Neural progenitor cell (in vitro differentiated cells): ENCODE results near the gene MORC2. TPM values are rescaled to one million over a fixed set of nuclear protein-coding genes. Genes with fewer than 3 reads are reported as not detected.

Source experiments
- DNase-seq: peaks from one replicate; pipeline ENCODE4 v3.0.0-alpha.2; 2016; ENCODE audit warnings: low spot score
- H2AFZ ChIP-seq: fragments of 200-600 bp; sonication (generic); replicated peaks from 2 replicates; pipeline ENCODE4 v1.6.1; 2016; ENCODE audit warnings: antibody characterized with exemption
- H3F3A ChIP-seq: fragments of 200-600 bp; sonication (generic); 2 replicates; pipeline ENCODE4 v1.6.1; 2016; ENCODE audit warnings: antibody characterized with exemption, low read depth
- H3K27ac ChIP-seq: fragments of 200-600 bp; sonication (generic); 2 replicates; pipeline ENCODE4 v1.5.1; 2016; ENCODE audit warnings: mild to moderate bottlenecking
- H3K27me3 ChIP-seq: fragments of 200-600 bp; sonication (generic); 2 replicates; pipeline ENCODE4 v1.6.1; 2016; ENCODE audit warnings: mild to moderate bottlenecking, moderate library complexity
- H3K36me3 ChIP-seq: fragments of 200-600 bp; sonication (generic); 2 replicates; pipeline ENCODE4 v1.5.1; 2016
- H3K4me1 ChIP-seq: fragments of 200-600 bp; sonication (generic); 2 replicates; pipeline ENCODE4 v1.6.1; 2016; ENCODE audit warnings: mixed run types
- H3K4me2 ChIP-seq: fragments of 200-600 bp; sonication (generic); 2 replicates; pipeline ENCODE4 v1.6.1; 2016
- H3K4me3 ChIP-seq: fragments of 200-600 bp; sonication (generic); 2 replicates; pipeline ENCODE4 v1.5.1; 2016
- H3K79me2 ChIP-seq: fragments of 200-600 bp; sonication (generic); 2 replicates; pipeline ENCODE4 v1.6.1; 2016; ENCODE audit warnings: low read depth
- H3K9ac ChIP-seq: fragments of 200-600 bp; sonication (generic); 2 replicates; pipeline ENCODE4 v1.6.1; 2016
- H3K9me3 ChIP-seq: fragments of 200-600 bp; sonication (generic); 2 replicates; pipeline ENCODE4 v1.5.1; 2016; ENCODE audit warnings: low read depth
- H4K20me1 ChIP-seq: fragments of 200-600 bp; sonication (generic); 2 replicates; pipeline ENCODE4 v1.6.1; 2016; ENCODE audit warnings: low read depth
- H3K27ac Mint-ChIP-seq: 3 replicates; pipeline ENCODE4 v1.8.0; 2021; ENCODE audit warnings: mixed read lengths
- H3K27me3 Mint-ChIP-seq: 2 replicates; pipeline ENCODE4 v1.8.0; 2022; ENCODE audit warnings: low read depth, mild to moderate bottlenecking, inconsistent platforms, moderate library complexity, mixed read lengths; ENCODE audit not compliant: insufficient read depth
- H3K36me3 Mint-ChIP-seq: 3 replicates; pipeline ENCODE4 v1.8.0; 2021; ENCODE audit warnings: mixed read lengths
- H3K4me1 Mint-ChIP-seq: 3 replicates; pipeline ENCODE4 v1.8.0; 2021; ENCODE audit warnings: mixed read lengths
- H3K4me3 Mint-ChIP-seq: 3 replicates; pipeline ENCODE4 v1.8.0; 2021; ENCODE audit warnings: mild to moderate bottlenecking, moderate library complexity, mixed read lengths
- H3K9me3 Mint-ChIP-seq: 3 replicates; pipeline ENCODE4 v1.8.0; 2020; ENCODE audit warnings: mixed read lengths
- EZH2 ChIP-seq: fragments of 200-600 bp; sonication (generic); IDR thresholded peaks from 2 replicates; pipeline ENCODE4 v1.6.1; 2017; ENCODE audit warnings: antibody characterized with exemption, mild to moderate bottlenecking, moderate library complexity
- EZH2phosphoT487 ChIP-seq: fragments of 200-600 bp; sonication (generic); IDR thresholded peaks from 2 replicates; pipeline ENCODE4 v1.6.1; 2017; ENCODE audit warnings: antibody characterized with exemption
- total RNA-seq: library from RNA; depleted of rRNA; stranded (reverse); fragments of >200 nt; gene quantifications from 2 replicates; pipeline ENCODE4 v1.2.3, GENCODE V29; 2015; ENCODE audit warnings: low replicate concordance
- TF ChIP-seq, protein P1 (sequence below): fragments of 200-600 bp; sonication (generic); IDR thresholded peaks from 2 replicates; pipeline ENCODE4 v1.5.1; 2017; ENCODE audit warnings: antibody characterized with exemption, mild to moderate bottlenecking

Gene MORC2
- total RNA-seq, 1 donor from 2014 or later = 29.8 TPM

DNA sequence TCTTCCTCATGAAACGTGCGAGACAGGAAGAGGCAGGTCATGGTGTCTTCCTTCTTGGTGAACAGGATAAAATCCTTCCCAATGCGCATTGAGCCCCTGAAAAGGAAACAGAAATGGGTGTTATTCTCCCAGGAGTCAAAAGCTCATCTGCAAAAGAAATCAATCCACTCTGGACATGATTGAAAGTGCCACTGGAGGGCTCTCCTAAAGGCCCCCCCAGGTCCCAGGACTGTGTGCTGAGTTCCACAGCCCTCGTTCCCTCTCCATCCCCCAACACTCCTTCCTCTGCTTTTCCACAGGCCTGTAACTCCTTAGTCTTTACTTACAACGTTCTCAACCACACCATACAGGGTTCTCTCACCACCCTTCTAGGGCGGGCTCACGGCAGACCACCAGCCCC is 22.2 kb downstream of the MORC2 start:
- H3K4me3 Mint-ChIP-seq = no peak overlapping the region
- Histone ChIP-seq H3K4me3 (no peak overlapping the region), H3K9me3 (no peaks in the 10 kb centered on the region), H3F3A (peaks cover 32% of the 10 kb centered on the region), H3K4me2 (peak overlapping the region; percentile 68), H3K36me3 (no peaks in the 10 kb centered on the region), H2AFZ (no peak overlapping the region), H4K20me1 (peaks cover 36% of the 10 kb centered on the region), H3K4me1 (peaks cover 29% of the 10 kb centered on the region), H3K27ac (peak overlapping the region; percentile 72), H3K79me2 (peaks cover 18% of the 10 kb centered on the region), H3K27me3 (no peaks in the 10 kb centered on the region), H3K9ac (no peak overlapping the region)
- no peak for TF ChIP-seq EZH2phosphoT487
- TF ChIP-seq, protein P1, sequence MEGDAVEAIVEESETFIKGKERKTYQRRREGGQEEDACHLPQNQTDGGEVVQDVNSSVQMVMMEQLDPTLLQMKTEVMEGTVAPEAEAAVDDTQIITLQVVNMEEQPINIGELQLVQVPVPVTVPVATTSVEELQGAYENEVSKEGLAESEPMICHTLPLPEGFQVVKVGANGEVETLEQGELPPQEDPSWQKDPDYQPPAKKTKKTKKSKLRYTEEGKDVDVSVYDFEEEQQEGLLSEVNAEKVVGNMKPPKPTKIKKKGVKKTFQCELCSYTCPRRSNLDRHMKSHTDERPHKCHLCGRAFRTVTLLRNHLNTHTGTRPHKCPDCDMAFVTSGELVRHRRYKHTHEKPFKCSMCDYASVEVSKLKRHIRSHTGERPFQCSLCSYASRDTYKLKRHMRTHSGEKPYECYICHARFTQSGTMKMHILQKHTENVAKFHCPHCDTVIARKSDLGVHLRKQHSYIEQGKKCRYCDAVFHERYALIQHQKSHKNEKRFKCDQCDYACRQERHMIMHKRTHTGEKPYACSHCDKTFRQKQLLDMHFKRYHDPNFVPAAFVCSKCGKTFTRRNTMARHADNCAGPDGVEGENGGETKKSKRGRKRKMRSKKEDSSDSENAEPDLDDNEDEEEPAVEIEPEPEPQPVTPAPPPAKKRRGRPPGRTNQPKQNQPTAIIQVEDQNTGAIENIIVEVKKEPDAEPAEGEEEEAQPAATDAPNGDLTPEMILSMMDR = no peak
- no peak for TF ChIP-seq EZH2
- peaks cover 12% of the 10 kb centered on the region for H3K4me1 Mint-ChIP-seq
- peaks cover 51% of the 10 kb centered on the region for H3K36me3 Mint-ChIP-seq
- no peak overlapping the region for H3K27ac Mint-ChIP-seq
- no peaks in the 10 kb centered on the region for H3K9me3 Mint-ChIP-seq
- DNase-seq = no peak
- H3K27me3 Mint-ChIP-seq = peaks cover 2% of the 10 kb centered on the region

DNA sequence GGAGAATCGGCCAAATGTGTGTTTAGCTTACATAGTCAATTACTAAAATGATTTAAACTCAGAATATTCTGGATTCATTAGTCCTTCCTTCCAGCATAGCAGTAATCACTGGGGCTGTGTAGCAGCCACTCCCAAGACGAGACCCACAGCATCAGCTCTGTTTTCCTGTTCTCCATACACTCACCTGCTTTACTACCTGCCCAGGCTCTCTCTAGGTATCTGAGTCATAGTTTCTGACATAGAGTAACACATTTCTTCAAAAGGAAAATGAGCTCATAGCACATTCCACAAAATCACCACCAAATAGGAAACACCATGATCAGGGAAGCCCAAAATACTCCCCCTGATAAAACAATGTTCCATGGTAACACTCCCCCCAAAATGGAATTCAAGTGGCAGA is 22.9 kb downstream of the MORC2 start:
- H3K9me3 Mint-ChIP-seq = no peaks in the 10 kb centered on the region
- peaks cover 2% of the 10 kb centered on the region for H3K27me3 Mint-ChIP-seq
- no peaks in the 10 kb centered on the region for H3K9me3 ChIP-seq
- peaks cover 36% of the 10 kb centered on the region for H4K20me1 ChIP-seq
- H3K36me3 ChIP-seq = no peaks in the 10 kb centered on the region
- peaks cover 29% of the 10 kb centered on the region for H3K4me1 ChIP-seq
- no peak for DNase-seq
- no peak overlapping the region for H3K27ac ChIP-seq
- no peak overlapping the region for H2AFZ ChIP-seq
- no peak overlapping the region for H3K4me2 ChIP-seq
- H3K27me3 ChIP-seq = no peaks in the 10 kb centered on the region
- no peak overlapping the region for H3K27ac Mint-ChIP-seq
- H3K4me1 Mint-ChIP-seq = peaks cover 12% of the 10 kb centered on the region
- TF ChIP-seq EZH2 (no peak), EZH2phosphoT487 (no peak)
- TF ChIP-seq, protein P1 = no peak
- H3K4me3 ChIP-seq = no peak overlapping the region
- H3K9ac ChIP-seq = no peak overlapping the region
- peaks cover 32% of the 10 kb centered on the region for H3F3A ChIP-seq
- peaks cover 54% of the 10 kb centered on the region for H3K36me3 Mint-ChIP-seq
- H3K4me3 Mint-ChIP-seq = no peak overlapping the region
- peaks cover 18% of the 10 kb centered on the region for H3K79me2 ChIP-seq

DNA sequence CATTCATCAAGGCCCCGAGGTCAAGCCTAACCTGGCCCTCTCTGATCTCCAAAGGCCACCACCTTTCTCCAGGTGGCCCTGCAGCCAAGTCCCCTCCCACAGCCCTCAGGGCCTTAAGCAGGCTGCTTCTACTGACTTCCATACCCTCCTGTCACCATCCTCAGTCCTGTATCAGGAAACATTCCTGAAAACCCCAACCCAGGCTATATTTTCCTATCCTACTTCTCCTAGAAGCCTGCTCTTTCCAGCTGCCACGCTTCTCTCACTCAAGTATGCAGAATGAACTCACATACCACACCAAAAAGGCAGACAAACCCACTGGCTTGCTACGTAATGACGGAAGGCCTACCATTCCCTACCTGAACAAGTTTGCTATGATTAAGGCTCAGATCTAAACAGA is 23.6 kb downstream of the MORC2 start:
- H3K27ac Mint-ChIP-seq = no peak overlapping the region
- DNase-seq = no peak

More for the DNA sequence above, 23.6 kb downstream of the MORC2 start:
- Mint-ChIP-seq H3K27me3 (peaks cover 3% of the 10 kb centered on the region), H3K4me1 (peaks cover 12% of the 10 kb centered on the region), H3K9me3 (no peaks in the 10 kb centered on the region), H3K4me3 (no peak overlapping the region), H3K36me3 (peaks cover 49% of the 10 kb centered on the region)
- Histone ChIP-seq H3K27ac (no peak overlapping the region), H3K79me2 (peaks cover 18% of the 10 kb centered on the region), H3K9ac (no peak overlapping the region), H2AFZ (no peak overlapping the region), H3K9me3 (no peaks in the 10 kb centered on the region), H3K4me3 (no peak overlapping the region), H3K4me1 (peaks cover 29% of the 10 kb centered on the region), H3K27me3 (no peaks in the 10 kb centered on the region), H3K4me2 (no peak overlapping the region), H4K20me1 (peaks cover 36% of the 10 kb centered on the region), H3K36me3 (no peaks in the 10 kb centered on the region), H3F3A (peaks cover 32% of the 10 kb centered on the region)
- TF ChIP-seq, protein P1 = no peak
- TF ChIP-seq EZH2phosphoT487 (no peak), EZH2 (no peak)
